OCI-LY3 (cell line): ENCODE data around the gene SNRPD2.

Experiments
- H2AFZ ChIP-seq: fragments of 200-600, 300-600 bp; shearing (Covaris generic); 2 replicates; pipeline ENCODE4 v1.6.0; 2014; ENCODE audit warnings: antibody characterized with exemption, low read depth, low read length
- H3K27ac ChIP-seq: fragments of 200-600, 300-600 bp; sonication (generic); 2 replicates; pipeline ENCODE4 v1.5.1; 2014; ENCODE audit warnings: mild to moderate bottlenecking, low read length, moderate library complexity, mixed read lengths
- H3K27me3 ChIP-seq: fragments of 200-600, 300-600 bp; sonication (generic); 2 replicates; pipeline ENCODE4 v1.6.1; 2014; ENCODE audit warnings: low read depth, low read length, mixed read lengths
- H3K36me3 ChIP-seq: fragments of 200-600, 300-600 bp; sonication (generic); replicated peaks from 2 replicates; pipeline ENCODE3; 2014; ENCODE audit warnings: low read depth, low read length, mixed read lengths
- H3K4me1 ChIP-seq: fragments of 300-600, 200-600 bp; sonication (generic); 2 replicates; pipeline ENCODE4 v1.6.1; 2014; ENCODE audit warnings: low read length, mixed read lengths
- H3K4me2 ChIP-seq: fragments of 200-600, 300-600 bp; sonication (generic); 2 replicates; pipeline ENCODE4 v1.6.1; 2014; ENCODE audit warnings: low read length, mixed read lengths
- H3K4me3 ChIP-seq: fragments of 300-600, 200-600 bp; sonication (generic); 2 replicates; pipeline ENCODE4 v1.5.1; 2014; ENCODE audit warnings: antibody characterized with exemption, mild to moderate bottlenecking, low read length, moderate library complexity
- H3K79me2 ChIP-seq: fragments of 300-600, 200-600 bp; shearing (Covaris generic); 2 replicates; pipeline ENCODE4 v1.6.1; 2014; ENCODE audit warnings: mild to moderate bottlenecking, low read length, mixed read lengths
- H3K9ac ChIP-seq: fragments of 300-600, 200-600 bp; shearing (Covaris generic); 2 replicates; pipeline ENCODE4 v1.6.0; 2014; ENCODE audit warnings: mild to moderate bottlenecking, low read length, moderate library complexity
- H3K9me3 ChIP-seq: fragments of 200-600, 300-600 bp; shearing (Covaris generic); 2 replicates; pipeline ENCODE4 v1.6.1; 2014; ENCODE audit warnings: low read length, mixed read lengths; ENCODE audit not compliant: insufficient read depth
- H4K20me1 ChIP-seq: fragments of 200-600, 300-600 bp; sonication (generic); 2 replicates; pipeline ENCODE4 v1.6.1; 2016; ENCODE audit warnings: low read length, mixed read lengths; ENCODE audit not compliant: insufficient read depth
- EZH2phosphoT487 ChIP-seq: fragments of 200-600 bp; shearing (Covaris generic); IDR thresholded peaks from 2 replicates; pipeline ENCODE4 v1.6.1; 2018; ENCODE audit warnings: antibody characterized with exemption, mixed run types, low read depth
- TF ChIP-seq, protein P1 (sequence below): fragments of 200-600, 300-600 bp; sonication (generic); IDR thresholded peaks from 2 replicates; pipeline ENCODE4 v1.5.1; 2014; ENCODE audit warnings: antibody characterized with exemption, low read length, low read depth

SNRPD2 gene

DNA sequence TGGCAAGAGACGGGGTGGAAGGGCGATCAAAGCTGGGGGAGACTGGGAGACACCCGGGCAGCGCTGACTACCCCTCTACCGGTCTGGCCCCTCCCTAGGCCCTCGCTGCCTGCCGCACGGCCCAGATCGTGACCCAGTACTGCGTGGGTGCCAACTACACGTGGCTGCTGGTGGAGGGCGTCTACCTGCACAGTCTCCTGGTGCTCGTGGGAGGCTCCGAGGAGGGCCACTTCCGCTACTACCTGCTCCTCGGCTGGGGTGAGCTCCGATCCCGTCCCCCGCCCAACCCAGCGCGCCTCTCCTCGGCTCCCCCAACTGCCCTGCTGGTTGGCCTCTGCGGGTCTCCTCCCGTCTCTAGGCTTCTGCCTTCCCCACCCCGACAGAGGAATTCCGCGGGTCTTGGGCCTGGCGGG is 14.9 kb downstream of the SNRPD2 start:
- TF ChIP-seq, protein P1, sequence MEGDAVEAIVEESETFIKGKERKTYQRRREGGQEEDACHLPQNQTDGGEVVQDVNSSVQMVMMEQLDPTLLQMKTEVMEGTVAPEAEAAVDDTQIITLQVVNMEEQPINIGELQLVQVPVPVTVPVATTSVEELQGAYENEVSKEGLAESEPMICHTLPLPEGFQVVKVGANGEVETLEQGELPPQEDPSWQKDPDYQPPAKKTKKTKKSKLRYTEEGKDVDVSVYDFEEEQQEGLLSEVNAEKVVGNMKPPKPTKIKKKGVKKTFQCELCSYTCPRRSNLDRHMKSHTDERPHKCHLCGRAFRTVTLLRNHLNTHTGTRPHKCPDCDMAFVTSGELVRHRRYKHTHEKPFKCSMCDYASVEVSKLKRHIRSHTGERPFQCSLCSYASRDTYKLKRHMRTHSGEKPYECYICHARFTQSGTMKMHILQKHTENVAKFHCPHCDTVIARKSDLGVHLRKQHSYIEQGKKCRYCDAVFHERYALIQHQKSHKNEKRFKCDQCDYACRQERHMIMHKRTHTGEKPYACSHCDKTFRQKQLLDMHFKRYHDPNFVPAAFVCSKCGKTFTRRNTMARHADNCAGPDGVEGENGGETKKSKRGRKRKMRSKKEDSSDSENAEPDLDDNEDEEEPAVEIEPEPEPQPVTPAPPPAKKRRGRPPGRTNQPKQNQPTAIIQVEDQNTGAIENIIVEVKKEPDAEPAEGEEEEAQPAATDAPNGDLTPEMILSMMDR = no peak
- no peak for TF ChIP-seq EZH2phosphoT487
- H3K4me2 ChIP-seq = no peak overlapping the region
- no peak overlapping the region for H3K27ac ChIP-seq
- no peaks in the 10 kb centered on the region for H3K27me3 ChIP-seq
- H3K36me3 ChIP-seq = no peaks in the 10 kb centered on the region
- H3K9ac ChIP-seq = no peak overlapping the region
- H4K20me1 ChIP-seq = no peaks in the 10 kb centered on the region
- no peaks in the 10 kb centered on the region for H3K79me2 ChIP-seq
- no peak overlapping the region for H3K4me3 ChIP-seq
- peaks cover 2% of the 10 kb centered on the region for H3K4me1 ChIP-seq
- no peak overlapping the region for H2AFZ ChIP-seq
- H3K9me3 ChIP-seq = no peaks in the 10 kb centered on the region

DNA sequence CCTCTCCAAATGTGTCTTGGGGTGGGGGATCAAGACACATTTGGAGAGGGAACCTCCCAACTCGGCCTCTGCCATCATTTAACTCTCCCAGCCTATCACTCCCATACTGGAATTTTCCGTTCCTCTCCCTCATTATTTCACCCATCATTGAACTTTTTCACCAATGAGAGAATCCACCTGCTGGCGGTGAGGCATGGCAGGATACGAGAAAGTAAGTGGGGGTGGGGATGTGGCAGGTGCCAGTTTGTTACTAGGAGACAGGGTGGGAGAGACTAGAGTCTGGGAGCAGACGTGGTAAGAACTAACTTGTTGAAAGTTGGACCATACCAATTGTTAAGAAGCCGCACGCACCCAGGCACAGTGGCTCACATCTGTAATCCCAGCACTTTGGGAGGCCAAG is 16.8 kb downstream of the SNRPD2 start:
- H3K9me3 ChIP-seq = no peaks in the 10 kb centered on the region
- H3K36me3 ChIP-seq = no peaks in the 10 kb centered on the region
- no peak overlapping the region for H3K4me3 ChIP-seq
- no peaks in the 10 kb centered on the region for H3K27me3 ChIP-seq
- no peaks in the 10 kb centered on the region for H3K79me2 ChIP-seq
- H3K27ac ChIP-seq = no peak overlapping the region
- H2AFZ ChIP-seq = no peak overlapping the region
- no peaks in the 10 kb centered on the region for H4K20me1 ChIP-seq
- no peak overlapping the region for H3K9ac ChIP-seq
- no peak overlapping the region for H3K4me2 ChIP-seq
- H3K4me1 ChIP-seq = no peaks in the 10 kb centered on the region
- TF ChIP-seq EZH2phosphoT487 = no peak
- TF ChIP-seq, protein P1 = no peak

DNA sequence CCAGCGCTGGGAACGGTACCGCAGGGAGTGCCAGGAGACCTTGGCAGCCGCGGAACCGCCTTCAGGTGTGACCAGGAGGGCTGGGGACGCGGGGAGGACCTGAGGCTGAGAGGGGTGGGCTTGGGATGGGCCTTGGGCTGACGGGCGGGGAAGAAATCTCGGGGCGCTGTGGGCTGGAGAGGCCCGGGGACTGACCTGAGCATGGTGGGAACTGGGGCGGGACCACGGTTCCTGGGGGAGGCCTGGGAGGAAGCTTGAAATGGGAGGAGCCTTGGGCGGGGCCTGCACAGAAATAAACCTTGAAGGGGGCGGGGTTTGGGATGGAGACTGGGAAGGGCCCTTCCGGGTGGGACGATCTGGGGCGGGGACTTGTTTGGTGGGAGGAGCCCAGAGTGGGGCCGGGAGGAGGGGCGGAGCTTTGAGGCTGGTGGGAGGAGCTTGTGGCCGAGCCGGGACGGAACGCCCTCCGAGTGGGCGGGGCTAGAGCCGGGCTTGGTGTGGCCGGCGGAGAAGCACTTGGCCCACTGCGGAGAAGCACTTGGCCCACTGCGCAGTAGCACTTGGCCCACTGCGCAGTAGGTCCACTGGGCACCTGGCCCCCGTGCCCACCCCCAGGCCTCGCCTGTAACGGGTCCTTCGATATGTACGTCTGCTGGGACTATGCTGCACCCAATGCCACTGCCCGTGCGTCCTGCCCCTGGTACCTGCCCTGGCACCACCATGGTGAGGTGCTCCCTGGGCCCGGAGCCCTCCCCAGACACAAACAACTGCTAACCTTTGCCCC is 20.9 kb downstream of the SNRPD2 start:
- Histone ChIP-seq H3K36me3 (no peaks in the 10 kb centered on the region), H3K4me1 (peaks cover 10% of the 10 kb centered on the region), H3K79me2 (no peaks in the 10 kb centered on the region), H3K27me3 (no peaks in the 10 kb centered on the region), H3K9ac (no peak overlapping the region), H3K4me3 (no peak overlapping the region), H3K9me3 (no peaks in the 10 kb centered on the region), H4K20me1 (no peaks in the 10 kb centered on the region), H3K27ac (no peak overlapping the region), H2AFZ (no peak overlapping the region), H3K4me2 (no peak overlapping the region)
- no peak for TF ChIP-seq EZH2phosphoT487
- TF ChIP-seq, protein P1 = no peak

DNA sequence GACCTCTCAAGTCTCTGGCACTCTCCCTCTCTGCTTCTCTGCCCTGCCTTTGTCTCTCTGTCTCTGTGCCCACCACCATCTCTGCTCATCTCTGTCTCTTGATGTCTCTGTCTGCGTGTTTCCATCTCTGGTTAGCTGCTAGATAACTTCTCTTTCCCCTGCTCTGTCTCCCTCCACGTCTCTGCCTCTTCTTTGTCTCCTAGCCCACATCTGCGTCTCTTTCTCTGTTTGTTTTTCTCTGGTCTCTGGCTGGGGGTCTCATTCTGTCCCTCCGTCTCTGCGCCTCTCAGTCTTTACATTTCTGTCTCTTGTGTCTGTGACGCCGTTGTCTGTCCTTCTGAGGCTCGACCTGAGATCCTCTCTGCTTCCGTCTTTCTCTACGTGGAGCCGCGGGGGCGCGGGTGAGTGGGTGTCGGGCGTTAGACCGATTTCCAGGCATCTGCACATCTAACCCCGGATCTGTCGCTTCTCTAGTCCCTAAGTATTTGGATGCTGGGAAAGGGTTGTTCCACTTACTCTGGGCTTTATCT is 23.3 kb downstream of the SNRPD2 start:
- H4K20me1 ChIP-seq = no peaks in the 10 kb centered on the region
- H3K27me3 ChIP-seq = 0 out of 2 replicates have a peak, but pooled peaks cover 3% of the 10 kb centered on the region
- H2AFZ ChIP-seq = peak overlapping the region; percentile 59
- TF ChIP-seq, protein P1 = no peak
- H3K79me2 ChIP-seq = no peaks in the 10 kb centered on the region
- peak overlapping the region; percentile 76 for H3K9ac ChIP-seq
- peaks cover 10% of the 10 kb centered on the region for H3K4me1 ChIP-seq
- H3K36me3 ChIP-seq = no peaks in the 10 kb centered on the region
- peak overlapping the region; percentile 80 for H3K4me3 ChIP-seq
- H3K9me3 ChIP-seq = no peaks in the 10 kb centered on the region
- H3K4me2 ChIP-seq = peak overlapping the region; percentile 98
- no peak overlapping the region for H3K27ac ChIP-seq
